Measurements from ENCODE around the gene SCARF2. TPM values are rescaled to one million over a fixed set of nuclear protein-coding genes. Genes with fewer than 3 reads are reported as not detected.
"Not testable (repeated sequence)": the region's sequence is repeated elsewhere in the genome, so short reads cannot be mapped to it uniquely, and the experiment has no call there.

The SCARF2 gene
- total RNA-seq, 3 donors from 2014 or later (not counting 1 experiment from before 2014, with no cell fraction given), result 1.8 to 3.5 (median 2.9) TPM

DNA sequence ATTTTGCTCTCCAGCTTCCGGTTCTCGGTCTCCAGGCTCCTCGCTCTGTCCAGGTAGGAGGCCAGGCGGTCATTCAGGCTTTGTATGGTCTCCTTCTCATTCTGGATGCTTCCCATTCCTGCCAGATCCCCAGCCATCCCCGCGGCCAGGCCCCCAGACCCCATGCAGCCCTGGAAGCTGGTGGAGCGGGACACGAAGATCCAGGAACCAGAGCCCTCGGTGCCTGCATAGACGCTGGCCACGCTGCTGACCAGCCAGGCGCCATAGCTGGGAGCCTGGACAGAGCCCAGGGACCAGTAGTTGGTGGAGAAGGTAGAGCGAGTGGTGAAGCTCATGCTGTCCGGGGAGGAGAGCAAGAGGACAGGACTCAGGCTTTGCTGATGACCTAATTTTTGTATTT, 46.1 kb upstream of the SCARF2 start:
- H3K9me3 Mint-ChIP-seq, result no peaks in the 10 kb centered on the region
- no peak for DNase-seq
- Histone ChIP-seq H3K9me3 (ENCODE audit: control insufficient read depth, insufficient read depth, low read length) (no peaks in the 10 kb centered on the region), H3K27me3 (ENCODE audit: control insufficient read depth, insufficient read depth, low read length) (no peaks in the 10 kb centered on the region), H3K36me3 (ENCODE audit: control insufficient read depth, insufficient read depth, low read length) (peaks cover 6% of the 10 kb centered on the region), H3K4me3 (ENCODE audit: low read length) (no peak overlapping the region), H3K27ac (ENCODE audit: low read length) (no peak overlapping the region), H3K4me1 (ENCODE audit: control insufficient read depth, insufficient read depth, low read length) (no peaks in the 10 kb centered on the region)
- no peak for ATAC-seq
- no peak overlapping the region for H3K4me3 Mint-ChIP-seq
- H3K36me3 Mint-ChIP-seq, result no peaks in the 10 kb centered on the region
- 99% methylated on average over 14 of the region's 14 CpGs for WGBS (ENCODE audit: insufficient coverage)
- intact Hi-C loops (cut with micrococcal nuclease), result no loop called here
- H3K27ac Mint-ChIP-seq, result no peak overlapping the region
- TF ChIP-seq, protein P1, sequence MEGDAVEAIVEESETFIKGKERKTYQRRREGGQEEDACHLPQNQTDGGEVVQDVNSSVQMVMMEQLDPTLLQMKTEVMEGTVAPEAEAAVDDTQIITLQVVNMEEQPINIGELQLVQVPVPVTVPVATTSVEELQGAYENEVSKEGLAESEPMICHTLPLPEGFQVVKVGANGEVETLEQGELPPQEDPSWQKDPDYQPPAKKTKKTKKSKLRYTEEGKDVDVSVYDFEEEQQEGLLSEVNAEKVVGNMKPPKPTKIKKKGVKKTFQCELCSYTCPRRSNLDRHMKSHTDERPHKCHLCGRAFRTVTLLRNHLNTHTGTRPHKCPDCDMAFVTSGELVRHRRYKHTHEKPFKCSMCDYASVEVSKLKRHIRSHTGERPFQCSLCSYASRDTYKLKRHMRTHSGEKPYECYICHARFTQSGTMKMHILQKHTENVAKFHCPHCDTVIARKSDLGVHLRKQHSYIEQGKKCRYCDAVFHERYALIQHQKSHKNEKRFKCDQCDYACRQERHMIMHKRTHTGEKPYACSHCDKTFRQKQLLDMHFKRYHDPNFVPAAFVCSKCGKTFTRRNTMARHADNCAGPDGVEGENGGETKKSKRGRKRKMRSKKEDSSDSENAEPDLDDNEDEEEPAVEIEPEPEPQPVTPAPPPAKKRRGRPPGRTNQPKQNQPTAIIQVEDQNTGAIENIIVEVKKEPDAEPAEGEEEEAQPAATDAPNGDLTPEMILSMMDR (IDR thresholded peaks at IDR 0.05), result no peak
- H3K27me3 Mint-ChIP-seq (ENCODE audit: low read depth in 2 of 2), result no peaks in the 10 kb centered on the region
- H3K4me1 Mint-ChIP-seq, result peaks cover 15 to 20% of the 10 kb centered on the region in 2 donors

DNA sequence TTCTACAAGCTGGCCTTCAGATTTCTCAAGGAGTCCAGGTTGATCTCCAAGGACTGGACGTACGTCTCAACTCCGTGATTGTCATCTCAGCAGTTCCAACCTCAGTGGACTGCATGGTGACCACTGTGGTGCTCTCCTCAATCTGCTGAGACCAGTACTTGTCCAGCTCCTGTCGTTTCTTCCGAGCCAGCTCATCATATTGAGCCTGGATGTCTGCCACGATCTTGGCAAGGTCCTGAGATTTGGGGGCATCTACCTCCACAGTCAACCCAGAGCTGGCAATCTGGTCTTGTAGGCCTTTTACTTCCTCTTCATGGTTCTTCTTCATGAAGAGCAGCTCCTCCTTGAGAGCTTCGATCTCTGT, 45.5 kb upstream of the SCARF2 start:
- intact Hi-C loops (cut with micrococcal nuclease); H3K36me3 Mint-ChIP-seq; H3K27ac Mint-ChIP-seq; ATAC-seq; H3K27me3 ChIP-seq (ENCODE audit: control insufficient read depth, insufficient read depth, low read length); DNase-seq; H3K36me3 ChIP-seq (ENCODE audit: control insufficient read depth, insufficient read depth, low read length); H3K4me3 Mint-ChIP-seq; H3K4me1 ChIP-seq (ENCODE audit: control insufficient read depth, insufficient read depth, low read length); H3K9me3 ChIP-seq (ENCODE audit: control insufficient read depth, insufficient read depth, low read length); H3K27me3 Mint-ChIP-seq (ENCODE audit: low read depth in 2 of 2); H3K27ac ChIP-seq (ENCODE audit: low read length); H3K9me3 Mint-ChIP-seq; H3K4me3 ChIP-seq (ENCODE audit: low read length): not testable (repeated sequence)
- 97% methylated on average over 7 of the region's 7 CpGs for WGBS (ENCODE audit: insufficient coverage)
- H3K4me1 Mint-ChIP-seq, result peaks cover 13 to 16% of the 10 kb centered on the region in 2 donors

DNA sequence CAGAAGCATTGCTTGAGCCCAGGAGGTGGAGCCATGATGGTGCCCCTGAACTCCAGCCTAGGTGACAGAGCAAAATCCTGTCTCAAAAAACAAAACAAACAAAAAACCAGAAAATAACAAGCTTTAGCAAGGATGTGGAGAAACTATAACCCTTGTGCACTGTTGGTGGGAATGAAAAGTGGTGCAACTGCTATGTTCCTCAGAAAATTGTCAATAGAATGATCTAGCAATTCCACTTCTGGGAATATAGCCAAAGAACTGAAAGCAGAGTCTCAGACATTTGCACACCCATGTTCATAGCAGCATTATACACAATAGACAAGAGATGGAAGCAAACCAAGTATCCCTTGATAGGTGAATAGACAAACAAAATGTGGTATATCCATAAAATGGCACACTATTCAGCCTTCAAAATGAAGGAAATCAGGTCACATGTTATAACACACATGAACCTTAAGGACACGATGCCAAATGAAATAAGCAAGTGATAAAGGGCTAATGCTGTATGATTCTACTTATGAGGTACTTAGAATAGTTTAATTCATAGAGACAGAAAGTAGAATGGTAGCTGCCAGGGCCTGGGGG, 42.1 kb upstream of the SCARF2 start:
- Histone ChIP-seq H3K4me1 (ENCODE audit: control insufficient read depth, insufficient read depth, low read length) (no peaks in the 10 kb centered on the region), H3K4me3 (ENCODE audit: low read length) (no peak overlapping the region), H3K36me3 (ENCODE audit: control insufficient read depth, insufficient read depth, low read length) (peaks cover 2% of the 10 kb centered on the region), H3K27me3 (ENCODE audit: control insufficient read depth, insufficient read depth, low read length) (no peaks in the 10 kb centered on the region), H3K9me3 (ENCODE audit: control insufficient read depth, insufficient read depth, low read length) (no peaks in the 10 kb centered on the region), H3K27ac (ENCODE audit: low read length) (no peak overlapping the region)
- DNase-seq, result no peak
- Mint-ChIP-seq H3K9me3 (no peaks in the 10 kb centered on the region), H3K36me3 (no peaks in the 10 kb centered on the region), H3K4me1 (peaks cover 7 to 8% of the 10 kb centered on the region in 2 donors), H3K27me3 (ENCODE audit: low read depth in 2 of 2) (no peaks in the 10 kb centered on the region), H3K4me3 (no peak overlapping the region), H3K27ac (no peak overlapping the region)
- no peak for ATAC-seq
- TF ChIP-seq, protein P1 (IDR thresholded peaks at IDR 0.05), result no peak
- 100% methylated on average over 1 of the region's 1 CpG for WGBS (ENCODE audit: insufficient coverage)
- intact Hi-C loops (cut with micrococcal nuclease), result no loop called here

DNA sequence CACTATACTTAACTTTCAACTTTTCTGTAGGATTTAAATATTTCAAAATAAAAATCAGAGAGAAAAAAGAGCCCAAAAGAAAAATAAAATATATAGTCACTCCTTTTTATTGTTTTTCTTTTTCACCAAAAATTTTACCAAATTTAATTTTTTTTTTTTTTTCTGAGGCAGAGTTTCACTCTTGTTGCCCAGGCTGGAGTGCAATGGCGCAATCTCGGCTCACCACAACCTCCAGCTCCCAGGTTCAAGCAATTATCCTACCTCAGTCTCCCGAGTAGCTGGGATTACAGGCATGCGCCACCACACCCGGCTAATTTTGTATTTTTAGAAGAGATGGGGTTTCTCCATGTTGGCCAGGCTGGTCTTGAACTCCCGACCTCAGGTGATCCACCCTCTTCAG, 40.4 kb upstream of the SCARF2 start:
- H3K9me3 Mint-ChIP-seq; H3K4me3 ChIP-seq (ENCODE audit: low read length); H3K9me3 ChIP-seq (ENCODE audit: control insufficient read depth, insufficient read depth, low read length); H3K27ac Mint-ChIP-seq; H3K4me1 ChIP-seq (ENCODE audit: control insufficient read depth, insufficient read depth, low read length); DNase-seq; H3K27me3 Mint-ChIP-seq (ENCODE audit: low read depth in 2 of 2); ATAC-seq; H3K27ac ChIP-seq (ENCODE audit: low read length); H3K36me3 ChIP-seq (ENCODE audit: control insufficient read depth, insufficient read depth, low read length); H3K4me3 Mint-ChIP-seq; H3K36me3 Mint-ChIP-seq; H3K27me3 ChIP-seq (ENCODE audit: control insufficient read depth, insufficient read depth, low read length); H3K4me1 Mint-ChIP-seq; intact Hi-C loops (cut with micrococcal nuclease): not testable (repeated sequence)
- WGBS (ENCODE audit: insufficient coverage), result no CpG with 5 or more reads among the region's 6 CpGs

DNA sequence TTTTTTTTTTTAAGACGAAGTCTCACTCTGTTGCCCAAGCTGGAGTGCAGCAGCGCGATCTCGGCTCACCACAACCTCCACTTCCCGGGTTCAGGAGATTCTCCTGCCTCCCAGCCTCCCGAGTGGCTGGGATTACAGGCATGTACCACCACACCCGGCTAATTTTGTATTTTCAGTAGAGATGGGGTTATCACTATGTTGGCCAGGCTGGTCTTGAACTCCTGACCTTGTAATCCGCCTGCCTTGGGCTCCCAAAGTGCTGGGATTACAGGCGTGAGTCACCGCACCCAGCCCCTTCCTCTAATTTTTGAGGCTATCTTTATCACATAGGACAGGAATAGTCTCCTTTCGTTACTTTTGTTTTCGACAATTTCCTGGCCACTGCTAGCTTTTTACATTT, 37.9 kb upstream of the SCARF2 start:
- DNase-seq; H3K36me3 Mint-ChIP-seq; ATAC-seq; H3K36me3 ChIP-seq (ENCODE audit: control insufficient read depth, insufficient read depth, low read length); H3K27ac Mint-ChIP-seq; H3K4me1 ChIP-seq (ENCODE audit: control insufficient read depth, insufficient read depth, low read length); H3K27ac ChIP-seq (ENCODE audit: low read length); H3K4me1 Mint-ChIP-seq; H3K4me3 Mint-ChIP-seq; H3K27me3 Mint-ChIP-seq (ENCODE audit: low read depth in 2 of 2); H3K27me3 ChIP-seq (ENCODE audit: control insufficient read depth, insufficient read depth, low read length); H3K9me3 ChIP-seq (ENCODE audit: control insufficient read depth, insufficient read depth, low read length); H3K9me3 Mint-ChIP-seq; H3K4me3 ChIP-seq (ENCODE audit: low read length); intact Hi-C loops (cut with micrococcal nuclease): not testable (repeated sequence)
- WGBS (ENCODE audit: insufficient coverage), result 97% methylated on average over 12 of the region's 12 CpGs
